GM12873 (cell line): ENCODE measurements around the gene SEPTIN5.
A peak's percentile ranks its signal among the peaks of the same experiment; 100 is the strongest.

Source experiments
- TF ChIP-seq, protein P1 (sequence below): IDR thresholded peaks from 2 replicates; pipeline ENCODE4 v1.5.1; 2012; ENCODE audit warnings: low read depth, mild to moderate bottlenecking, moderate library complexity, low read length, control low read depth; ENCODE audit not compliant: insufficient read depth; ENCODE audit errors: missing control alignments

The SEPTIN5 gene

DNA sequence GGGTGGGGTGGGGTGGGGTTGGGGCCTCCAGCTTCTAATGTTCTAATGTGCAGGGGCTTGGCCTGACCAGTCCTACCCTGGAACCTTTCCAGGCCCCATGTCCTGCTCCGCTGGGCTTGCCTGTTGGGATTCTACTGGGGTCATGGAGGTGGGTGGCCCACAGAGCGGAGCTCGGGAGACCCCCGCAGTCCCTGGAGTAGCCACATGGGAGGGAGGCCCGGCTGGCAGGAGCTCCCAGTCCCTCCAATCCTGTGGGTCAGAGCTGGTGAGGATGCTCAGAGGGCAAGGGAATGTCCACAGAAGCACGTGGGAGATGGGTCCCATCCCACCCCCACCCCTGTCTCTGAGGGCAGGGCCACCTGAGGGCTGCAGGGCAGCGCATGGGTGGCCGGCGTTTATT lies 2.9 kb downstream of the SEPTIN5 start:
- TF ChIP-seq, protein P1, sequence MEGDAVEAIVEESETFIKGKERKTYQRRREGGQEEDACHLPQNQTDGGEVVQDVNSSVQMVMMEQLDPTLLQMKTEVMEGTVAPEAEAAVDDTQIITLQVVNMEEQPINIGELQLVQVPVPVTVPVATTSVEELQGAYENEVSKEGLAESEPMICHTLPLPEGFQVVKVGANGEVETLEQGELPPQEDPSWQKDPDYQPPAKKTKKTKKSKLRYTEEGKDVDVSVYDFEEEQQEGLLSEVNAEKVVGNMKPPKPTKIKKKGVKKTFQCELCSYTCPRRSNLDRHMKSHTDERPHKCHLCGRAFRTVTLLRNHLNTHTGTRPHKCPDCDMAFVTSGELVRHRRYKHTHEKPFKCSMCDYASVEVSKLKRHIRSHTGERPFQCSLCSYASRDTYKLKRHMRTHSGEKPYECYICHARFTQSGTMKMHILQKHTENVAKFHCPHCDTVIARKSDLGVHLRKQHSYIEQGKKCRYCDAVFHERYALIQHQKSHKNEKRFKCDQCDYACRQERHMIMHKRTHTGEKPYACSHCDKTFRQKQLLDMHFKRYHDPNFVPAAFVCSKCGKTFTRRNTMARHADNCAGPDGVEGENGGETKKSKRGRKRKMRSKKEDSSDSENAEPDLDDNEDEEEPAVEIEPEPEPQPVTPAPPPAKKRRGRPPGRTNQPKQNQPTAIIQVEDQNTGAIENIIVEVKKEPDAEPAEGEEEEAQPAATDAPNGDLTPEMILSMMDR = no peak

DNA sequence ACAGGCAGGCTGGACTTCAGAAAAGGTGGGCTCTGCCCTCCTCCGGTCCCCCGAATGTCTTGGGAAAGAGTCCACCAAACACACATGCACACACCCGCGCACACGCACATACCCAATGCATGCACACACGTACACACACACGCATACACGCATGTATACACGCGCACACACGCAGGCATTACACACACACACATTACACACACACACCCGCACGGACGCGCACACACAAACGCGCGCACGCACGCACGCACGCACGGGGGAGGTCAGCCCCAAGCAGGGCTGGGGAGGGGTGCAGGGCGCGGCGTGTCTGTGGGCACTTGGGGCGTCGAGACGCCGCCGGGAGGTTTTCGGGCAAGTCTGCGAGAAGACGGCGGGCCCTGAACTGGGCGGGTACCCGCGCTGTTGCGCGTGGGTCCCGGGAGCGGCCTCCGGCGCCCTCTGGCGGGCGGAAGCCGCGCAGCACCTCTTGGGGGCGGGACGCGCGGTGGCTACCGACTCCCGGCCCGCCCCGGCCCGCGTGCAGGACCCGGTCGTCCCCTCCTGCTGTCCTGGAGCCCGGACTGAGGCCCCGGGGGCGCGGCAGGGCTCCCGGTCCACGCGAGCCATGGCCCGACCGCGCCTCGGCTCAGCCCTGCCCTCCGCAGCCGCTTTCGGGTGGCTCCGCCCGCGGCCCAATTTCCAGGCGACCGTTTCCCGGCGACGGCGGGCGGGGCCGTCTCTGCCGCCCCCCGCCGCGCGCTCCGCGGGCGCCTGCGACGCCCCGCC lies 3.6 kb downstream of the SEPTIN5 start:
- TF ChIP-seq, protein P1 = peak; percentile 86

DNA sequence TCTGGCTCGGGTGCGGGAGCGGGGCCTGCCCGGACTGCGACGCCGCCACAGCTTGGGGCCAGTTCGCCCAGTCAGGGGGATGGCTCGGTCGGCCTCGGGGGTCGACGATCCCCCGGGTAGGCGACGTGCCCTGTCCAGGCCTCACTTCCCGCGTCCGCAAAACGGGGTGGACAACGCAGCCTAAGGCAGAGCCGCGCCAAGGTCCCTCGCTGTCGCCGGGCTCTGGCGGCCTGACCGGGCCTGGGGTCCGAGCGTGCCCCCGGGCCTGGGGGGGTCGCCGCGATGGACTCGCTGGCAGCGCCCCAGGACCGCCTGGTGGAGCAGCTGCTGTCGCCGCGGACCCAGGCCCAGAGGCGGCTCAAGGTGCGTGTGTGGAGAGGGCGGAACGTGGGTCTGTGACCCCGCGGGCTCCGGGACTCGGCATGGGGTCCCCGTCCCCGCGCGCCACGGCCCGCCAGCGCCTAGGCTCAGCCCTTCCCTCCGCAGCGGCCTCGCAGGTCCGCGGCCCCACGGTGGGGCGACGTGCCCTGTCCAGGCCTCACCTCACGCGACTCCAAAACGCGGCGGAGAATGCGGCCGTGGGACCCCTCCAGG lies 4.2 kb downstream of the SEPTIN5 start:
- TF ChIP-seq, protein P1 = no peak

DNA sequence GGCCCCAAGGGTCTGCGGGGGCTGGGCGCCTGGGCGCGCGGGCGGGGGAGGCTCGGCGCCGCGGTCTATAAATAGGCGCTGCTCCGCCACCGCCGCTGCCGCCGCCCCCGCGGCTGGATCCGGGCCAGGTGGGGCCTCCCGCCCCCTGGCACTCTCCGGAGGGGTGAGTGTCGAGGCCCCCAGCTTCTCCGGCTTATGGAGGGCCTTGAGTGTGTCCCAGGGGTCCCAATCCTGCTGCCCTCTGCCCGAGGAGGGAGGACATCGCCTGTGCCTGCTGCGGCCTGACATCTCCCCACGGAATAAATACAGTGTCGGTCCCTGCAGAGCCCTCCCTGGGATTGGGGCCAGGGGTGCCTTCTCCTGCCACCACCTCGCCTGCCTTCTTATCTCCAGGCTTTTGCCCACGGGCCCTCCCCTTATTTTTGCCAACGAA lies 4.8 kb downstream of the SEPTIN5 start:
- TF ChIP-seq, protein P1 = no peak

DNA sequence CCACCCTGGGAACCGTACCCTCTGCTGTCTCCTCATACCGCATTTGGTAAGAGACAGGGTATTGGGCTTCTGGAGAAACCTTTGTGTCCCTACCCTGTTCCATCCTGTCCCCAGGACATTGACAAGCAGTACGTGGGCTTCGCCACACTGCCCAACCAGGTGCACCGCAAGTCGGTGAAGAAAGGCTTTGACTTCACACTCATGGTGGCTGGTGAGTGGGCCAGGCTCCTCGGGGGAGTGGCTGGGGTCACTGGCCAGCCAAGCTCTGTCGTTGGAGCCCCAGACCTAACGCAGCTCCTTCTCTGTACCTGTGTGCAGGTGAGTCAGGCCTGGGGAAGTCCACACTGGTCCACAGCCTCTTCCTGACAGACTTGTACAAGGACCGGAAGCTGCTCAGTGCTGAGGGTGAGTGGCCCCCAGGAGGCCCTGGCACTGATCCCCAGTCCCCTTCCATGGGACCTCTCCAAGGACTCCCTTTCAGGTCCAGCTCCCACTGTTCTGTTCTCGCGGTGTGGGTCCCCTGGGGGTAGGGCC lies 5.3 kb downstream of the SEPTIN5 start:
- TF ChIP-seq, protein P1 = no peak

DNA sequence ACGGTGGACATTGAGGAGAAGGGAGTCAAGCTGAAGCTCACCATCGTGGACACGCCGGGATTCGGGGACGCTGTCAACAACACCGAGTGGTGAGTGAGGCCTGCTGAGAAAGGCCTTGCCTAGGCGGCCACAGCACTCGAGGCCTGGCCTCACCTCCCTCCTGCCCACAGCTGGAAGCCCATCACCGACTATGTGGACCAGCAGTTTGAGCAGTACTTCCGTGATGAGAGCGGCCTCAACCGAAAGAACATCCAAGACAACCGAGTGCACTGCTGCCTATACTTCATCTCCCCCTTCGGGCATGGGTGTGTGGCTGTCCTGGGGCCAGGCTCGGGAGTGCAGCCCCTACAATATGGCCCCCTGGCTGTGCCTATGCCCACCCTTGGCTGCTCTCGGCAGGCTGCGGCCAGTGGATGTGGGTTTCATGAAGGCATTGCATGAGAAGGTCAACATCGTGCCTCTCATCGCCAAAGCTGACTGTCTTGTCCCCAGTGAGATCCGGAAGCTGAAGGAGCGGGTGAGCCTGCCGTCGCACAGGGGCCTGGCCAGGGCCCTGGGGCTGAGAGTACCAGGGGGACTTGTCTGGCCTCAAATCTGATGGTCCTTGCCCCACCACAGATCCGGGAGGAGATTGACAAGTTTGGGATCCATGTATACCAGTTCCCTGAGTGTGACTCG lies 6.0 kb downstream of the SEPTIN5 start:
- TF ChIP-seq, protein P1 = no peak

DNA sequence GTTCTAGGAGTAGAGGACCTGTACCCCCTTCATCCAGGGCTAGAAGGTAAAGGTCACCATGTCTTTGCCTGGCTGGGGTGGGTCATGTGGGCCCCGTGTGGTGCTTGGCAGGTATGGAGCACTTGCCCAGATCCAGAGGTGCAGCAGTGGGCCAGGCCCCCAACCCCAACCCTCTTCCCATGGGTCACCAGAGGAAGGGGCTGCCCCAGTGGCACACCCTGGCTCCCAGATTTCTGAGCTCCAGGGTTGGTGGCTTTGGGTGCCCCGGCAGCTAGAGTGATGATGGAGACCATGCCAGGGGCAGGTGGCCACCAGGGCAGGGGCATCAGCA lies 6.7 kb downstream of the SEPTIN5 start:
- TF ChIP-seq, protein P1 = no peak
